H1 (cell line): ENCODE measurements around the gene CXCR4. TPM values are rescaled to one million over a fixed set of nuclear protein-coding genes. Genes with fewer than 3 reads are reported as not detected.

Experiments used
- CTCF ChIA-PET: fragments of 300-600 bp; sonication (Branson Sonifier 250); formaldehyde crosslinking; loops from one replicate; lab custom pipeline; 2021; ENCODE audit not compliant: partially characterized antibody; lab: Charles Lee
- POLR2A ChIA-PET: fragments of 300-600 bp; sonication (Branson Sonifier 250); formaldehyde crosslinking; loops from one replicate; lab custom pipeline; 2021; ENCODE audit warnings: inconsistent platforms; ENCODE audit not compliant: partially characterized antibody; lab: Charles Lee
- DNase-seq, 2 experiments: peaks; one replicate each; pipeline versions ENCODE4 v3.0.0 to v3.0.0-alpha.2; 2010 to 2022; ENCODE audit warnings: low spot score in 2 of 2, low read depth in 1 of 2, mixed read lengths in 1 of 2
- FAIRE-seq: peaks from 2 replicates; lab custom pipeline; 2011; peaks lifted over from hg19 to GRCh38; lab: Jason Lieb, UNC
- H2AFZ ChIP-seq: 2 replicates; pipeline ENCODE4 v1.8.1; 2012; ENCODE audit warnings: low read length, inconsistent platforms
- H2AK5ac ChIP-seq: 2 replicates; pipeline ENCODE4 v1.6.1; 2013; ENCODE audit warnings: low read depth, low read length
- H2BK120ac ChIP-seq: replicated peaks from 2 replicates; pipeline ENCODE3; 2013; ENCODE audit warnings: low read depth, low read length, inconsistent platforms
- H2BK12ac ChIP-seq: 2 replicates; pipeline ENCODE4 v1.6.1; 2013; ENCODE audit warnings: low read depth, low read length
- H2BK15ac ChIP-seq: 2 replicates; pipeline ENCODE4 v1.6.1; 2013; ENCODE audit warnings: low read length
- H2BK20ac ChIP-seq: 2 replicates; pipeline ENCODE4 v1.6.1; 2013; ENCODE audit warnings: low read length
- H2BK5ac ChIP-seq: 2 replicates; pipeline ENCODE4 v1.6.1; 2013; ENCODE audit warnings: low read depth, low read length
- H3K14ac ChIP-seq: 2 replicates; pipeline ENCODE4 v1.6.1; 2013; ENCODE audit warnings: inconsistent platforms; ENCODE audit not compliant: insufficient read length
- H3K18ac ChIP-seq: 2 replicates; pipeline ENCODE4 v1.6.1; 2013; ENCODE audit warnings: low read length; ENCODE audit errors: extremely low read depth
- H3K23ac ChIP-seq: 2 replicates; pipeline ENCODE4 v1.6.1; 2013; ENCODE audit warnings: inconsistent platforms; ENCODE audit not compliant: insufficient read length
- H3K23me2 ChIP-seq: 2 replicates; pipeline ENCODE4 v1.6.1; 2013; ENCODE audit warnings: low read depth, low read length
- H3K27ac ChIP-seq: 2 replicates; pipeline ENCODE4 v1.6.1; 2011; ENCODE audit warnings: low read depth, low read length, inconsistent platforms
- H3K27me3 ChIP-seq, 4 experiments: replicated peaks in 1 of 4; 1 replicate in 1 of 4; 2 replicates in 3 of 4; pipeline versions ENCODE4 v1.6.1 to v1.8.1; 2011 to 2013; ENCODE audit warnings: low read length in 3 of 4, mild to moderate bottlenecking in 3 of 4, inconsistent platforms in 2 of 4, mixed read lengths in 2 of 4, moderate library complexity in 1 of 4; ENCODE audit not compliant: control insufficient read depth in 3 of 4, insufficient read depth in 3 of 4; ENCODE audit errors: extremely low read depth in 1 of 4
- H3K36me3 ChIP-seq, 4 experiments: 2 replicates each; pipeline versions ENCODE4 v1.6.1 to v1.8.1; 2011 to 2013; ENCODE audit warnings: mild to moderate bottlenecking in 4 of 4, low read length in 3 of 4, moderate library complexity in 2 of 4, control low read depth in 1 of 4, inconsistent platforms in 1 of 4; ENCODE audit not compliant: insufficient read depth in 4 of 4, control insufficient read depth in 2 of 4
- H3K4ac ChIP-seq: replicated peaks from 2 replicates; pipeline ENCODE3; 2013; ENCODE audit warnings: low read length, low read depth, mixed read lengths, inconsistent platforms; ENCODE audit not compliant: insufficient read length
- H3K4me1 ChIP-seq, 4 experiments: replicated peaks in 1 of 4; 1 replicate in 1 of 4; 2 replicates in 3 of 4; pipeline versions ENCODE4 v1.6.1 to v1.8.1; 2011 to 2013; ENCODE audit warnings: low read length in 3 of 4, inconsistent platforms in 2 of 4, mixed read lengths in 1 of 4; ENCODE audit not compliant: insufficient read depth in 4 of 4, control insufficient read depth in 3 of 4
- H3K4me2 ChIP-seq, 2 experiments: 2 replicates each; pipeline versions ENCODE4 v1.6.1 to v1.8.1; 2011 to 2013; ENCODE audit warnings: low read depth in 2 of 2, low read length in 2 of 2, control low read depth in 1 of 2, inconsistent platforms in 1 of 2, mild to moderate bottlenecking in 1 of 2; ENCODE audit not compliant: insufficient read depth in 1 of 2
- H3K4me3 ChIP-seq, 4 experiments: fragments of 200-600, 300-600 bp in 1 of 4; sonication (generic), shearing (Covaris generic), sonication (Bioruptor Twin) in 1 of 4; 2 replicates each; pipeline versions ENCODE4 v1.5.1 to v1.8.1; 2011 to 2016; ENCODE audit warnings: low read length in 4 of 4, low read depth in 3 of 4, control low read depth in 2 of 4, inconsistent platforms in 2 of 4, mild to moderate bottlenecking in 2 of 4, mixed read lengths in 1 of 4, moderate library complexity in 1 of 4; ENCODE audit not compliant: insufficient read depth in 2 of 4; ENCODE audit errors: extremely low read depth in 1 of 4
- H3K56ac ChIP-seq: replicated peaks from 2 replicates; pipeline ENCODE3; 2013; ENCODE audit warnings: low read depth, mild to moderate bottlenecking, mixed read lengths, low read length, inconsistent platforms; ENCODE audit not compliant: insufficient read length
- H3K79me1 ChIP-seq: 2 replicates; pipeline ENCODE4 v1.6.1; 2013; ENCODE audit warnings: low read depth, low read length, control low read depth
- H3K79me2 ChIP-seq, 2 experiments: 2 replicates each; pipeline versions ENCODE4 v1.6.1 to v1.8.1; 2012 to 2013; ENCODE audit warnings: low read length in 2 of 2, mild to moderate bottlenecking in 2 of 2, inconsistent platforms in 1 of 2; ENCODE audit not compliant: insufficient read depth in 2 of 2, control insufficient read depth in 1 of 2
- H3K9ac ChIP-seq, 4 experiments: replicated peaks in 1 of 4; 1 replicate in 1 of 4; 2 replicates in 3 of 4; pipeline versions ENCODE4 v1.6.1 to v1.8.1; 2011 to 2013; ENCODE audit warnings: low read depth in 3 of 4, low read length in 3 of 4, control low read depth in 2 of 4, mild to moderate bottlenecking in 2 of 4, moderate library complexity in 2 of 4, inconsistent platforms in 1 of 4; ENCODE audit errors: extremely low read depth in 1 of 4
- H3K9me3 ChIP-seq, 2 experiments: 2 replicates each; pipeline versions ENCODE4 v1.6.1 to v1.8.1; 2012 to 2013; ENCODE audit warnings: mild to moderate bottlenecking in 2 of 2, moderate library complexity in 2 of 2, control low read depth in 1 of 2, inconsistent platforms in 1 of 2, low read depth in 1 of 2, low read length in 1 of 2, mixed read lengths in 1 of 2; ENCODE audit not compliant: insufficient read depth in 2 of 2
- H4K20me1 ChIP-seq, 2 experiments: replicated peaks in 1 of 2; 2 replicates each; pipeline versions ENCODE3 to v1.8.1; 2011 to 2013; ENCODE audit warnings: inconsistent platforms in 2 of 2, low read length in 2 of 2, mild to moderate bottlenecking in 1 of 2; ENCODE audit not compliant: insufficient read depth in 2 of 2, control insufficient read depth in 1 of 2
- H4K5ac ChIP-seq: 2 replicates; pipeline ENCODE4 v1.6.1; 2013; ENCODE audit warnings: low read length, low read depth, mixed read lengths, inconsistent platforms; ENCODE audit not compliant: insufficient read length
- H4K8ac ChIP-seq: 2 replicates; pipeline ENCODE4 v1.8.0; 2013; ENCODE audit warnings: mild to moderate bottlenecking, moderate library complexity, low read length, inconsistent platforms; ENCODE audit not compliant: insufficient read depth; ENCODE audit errors: extremely low read depth
- H4K91ac ChIP-seq: replicated peaks from 2 replicates; pipeline ENCODE3; 2013; ENCODE audit warnings: low read length, mixed read lengths, inconsistent platforms; ENCODE audit not compliant: insufficient read length
- BACH1 ChIP-seq: IDR thresholded peaks from 2 replicates; pipeline ENCODE4 v1.6.1; 2012; ENCODE audit warnings: low read length, improper control_type of control experiment
- BRCA1 ChIP-seq: IDR thresholded peaks from 2 replicates; pipeline ENCODE4 v1.6.1; 2012; ENCODE audit warnings: low read depth, low read length, improper control_type of control experiment
- CHD2 ChIP-seq: IDR thresholded peaks from 2 replicates; pipeline ENCODE4 v1.6.1; 2012; ENCODE audit warnings: low read length, improper control_type of control experiment
- CREB1 ChIP-seq: IDR thresholded peaks from 2 replicates; pipeline ENCODE4 v1.6.1; 2012; ENCODE audit warnings: inconsistent platforms
- GABPA ChIP-seq: IDR thresholded peaks from 2 replicates; pipeline ENCODE4 v1.6.1; 2011; ENCODE audit warnings: mild to moderate bottlenecking, low read length, moderate library complexity, borderline replicate concordance; ENCODE audit not compliant: insufficient read depth
- HDAC6 ChIP-seq: IDR thresholded peaks from one replicate; pipeline ENCODE4 v1.7.1; 2012; ENCODE audit warnings: low read depth, mild to moderate bottlenecking, inconsistent platforms, low read length, moderate library complexity
- POLR2A ChIP-seq, 2 experiments: IDR thresholded peaks; 1 replicate in 1 of 2; 2 replicates in 1 of 2; pipeline ENCODE4 v1.6.1; 2011; ENCODE audit warnings: low read depth in 2 of 2, low read length in 2 of 2, mild to moderate bottlenecking in 2 of 2; ENCODE audit errors: control extremely low read depth in 1 of 2
- POU5F1 ChIP-seq: IDR thresholded peaks from 2 replicates; pipeline ENCODE4 v1.6.1; 2011; ENCODE audit warnings: low read depth, mild to moderate bottlenecking, low read length, moderate library complexity
- RNF2 ChIP-seq: fragments of 200-900, 300-1000 bp; sonication (generic); IDR thresholded peaks from 2 replicates; pipeline ENCODE4 v1.7.1; 2016; ENCODE audit warnings: borderline replicate concordance, low read depth, mild to moderate bottlenecking, antibody characterized with exemption, low read length; ENCODE audit not compliant: poor library complexity, severe bottlenecking; ENCODE audit errors: missing control alignments
- TAF7 ChIP-seq: optimal IDR thresholded peaks from 2 replicates; pipeline ENCODE3; 2011; ENCODE audit warnings: low read depth, mild to moderate bottlenecking, inconsistent platforms, low read length, moderate library complexity, borderline replicate concordance
- TCF12 ChIP-seq: IDR thresholded peaks from 2 replicates; pipeline ENCODE4 v1.6.1; 2011; ENCODE audit warnings: low read depth, mild to moderate bottlenecking, low read length
- TEAD4 ChIP-seq: IDR thresholded peaks from 2 replicates; pipeline ENCODE4 v1.6.1; 2012; ENCODE audit warnings: low read depth, low read length, inconsistent platforms, mixed read lengths
- ZNF274 ChIP-seq: IDR thresholded peaks from 2 replicates; pipeline ENCODE4 v1.7.0; 2012; ENCODE audit warnings: low read length, borderline replicate concordance; ENCODE audit errors: extremely low read depth
- WGBS, 2 experiments: shearing (Covaris generic) in 1 of 2; methylation state at CpG; one replicate each; pipeline versions ENCODE4 v1.1.6 to v1.1.7; 2013 to 2015; ENCODE audit warnings: low lambda C conversion rate in 2 of 2, mixed read lengths in 2 of 2, inconsistent platforms in 1 of 2, low coverage in 1 of 2, missing lambda C conversion rate in 1 of 2; ENCODE audit not compliant: insufficient replicate concordance in 2 of 2, insufficient coverage in 1 of 2, insufficient read length in 1 of 2; ENCODE audit errors: extremely low coverage in 1 of 2, missing lambda C conversion rate in 1 of 2; 5-methylcytosine and 5-hydroxymethylcytosine counted together
- polyA plus RNA-seq, 7 experiments: library from polyadenylated mRNA; depleted of rRNA in 3 of 7; stranded (reverse) in 5 of 7; unstranded in 2 of 7; fragments of >200 nt in 5 of 7; fragments of 200-250 nt in 2 of 7; gene quantifications; 1 replicate in 5 of 7; 2 replicates in 1 of 7; 4 replicates in 1 of 7; pipeline versions ENCODE4 v1.2.1 to v1.2.3, GENCODE V29; 2011 to 2013; ENCODE audit warnings: missing spikeins in 2 of 7, mixed read lengths in 2 of 7
- total RNA-seq: library from RNA; stranded (reverse); fragmentation: NEBNext Ultra II Directional; extraction: Animal tissue kit (Norgen Biotek cat#: 25700); gene quantifications from 2 replicates; pipeline ENCODE4 v1.2.1, GENCODE V29; 2021
- TF ChIP-seq, protein P1 (sequence below): IDR thresholded peaks from 2 replicates; pipeline ENCODE4 v1.6.1; 2011; ENCODE audit warnings: low read length, improper control_type of control experiment

Gene CXCR4
- total and polyA plus RNA-seq, 2 of the 8 experiments (the other 6 are each of a cell fraction or from before 2014, with no cell fraction given), result 1.8 to 2.8 TPM

DNA sequence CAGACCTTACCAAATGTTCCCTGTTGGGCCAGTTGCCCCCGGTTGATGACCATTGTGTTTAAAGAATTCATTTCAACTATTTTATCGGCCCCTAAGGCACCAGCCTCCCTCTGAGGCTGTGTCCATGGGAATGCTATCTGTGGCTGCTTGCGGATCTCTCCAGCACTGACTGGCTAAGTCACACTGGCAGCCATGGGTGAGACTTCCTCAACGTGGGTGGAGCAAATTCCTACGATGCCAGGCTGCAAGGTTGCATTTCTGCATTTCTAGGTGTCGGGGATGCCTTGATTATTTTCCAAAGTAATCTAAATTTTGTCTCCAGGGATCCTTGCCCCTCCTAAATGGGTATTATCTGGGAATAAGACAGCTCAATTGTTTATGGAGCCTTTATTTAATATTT is 6.2 kb downstream of the CXCR4 start:
- H3K4me2 ChIP-seq, result no peak overlapping the region
- no peak overlapping the region for H3K14ac ChIP-seq
- H3K23me2 ChIP-seq, result peaks cover 6% of the 10 kb centered on the region; the same call in 1 of the 2 replicates
- H2BK15ac ChIP-seq, result no peak overlapping the region
- H3K4ac ChIP-seq, result no peak overlapping the region
- 90% methylated on average over 6 of the region's 6 CpGs; no CpG with 5 or more reads in 1 of the 2 experiments for WGBS, 2 experiments
- no peak overlapping the region for H3K4me3 ChIP-seq
- FAIRE-seq, result no peak
- H3K27ac ChIP-seq, result no peak overlapping the region
- no peak overlapping the region for H3K9ac ChIP-seq
- H4K8ac ChIP-seq, result no peak overlapping the region
- no peak overlapping the region for H3K18ac ChIP-seq
- H3K56ac ChIP-seq, result no peak overlapping the region
- POLR2A ChIA-PET, result no interaction called here
- H4K20me1 ChIP-seq, result peaks cover 0 to 5% of the 10 kb centered on the region in 2 experiments
- peaks cover 0 to 8% (median 0%) of the 10 kb centered on the region in 4 experiments; a peak in 3 of 7 replicates for H3K4me1 ChIP-seq
- no peaks in the 10 kb centered on the region for H3K79me1 ChIP-seq
- H3K79me2 ChIP-seq, result no peaks in the 10 kb centered on the region
- no peak overlapping the region for H2BK5ac ChIP-seq
- no peak overlapping the region for H4K5ac ChIP-seq
- no peak overlapping the region for H2BK120ac ChIP-seq
- CTCF ChIA-PET, result interaction anchor here (1.0 kb wide), 1 partner anchor 142 kb away, joined by 3 read pairs; no protein-coding TSS in a partner anchor
- H3K36me3 ChIP-seq, result 0 out of 8 replicates have a peak, but pooled peaks cover 0 to 2% (median 0%) of the 10 kb centered on the region in 4 experiments
- no peak overlapping the region for H3K23ac ChIP-seq
- peaks cover 6 to 22% (median 18%) of the 10 kb centered on the region in 4 experiments for H3K27me3 ChIP-seq
- no peak for DNase-seq
- no peaks in the 10 kb centered on the region for H3K9me3 ChIP-seq
- H2BK20ac ChIP-seq, result no peak overlapping the region
- no peak overlapping the region for H4K91ac ChIP-seq
- H2AK5ac ChIP-seq, result no peak overlapping the region; the same call in 1 of the 2 replicates
- H2BK12ac ChIP-seq, result no peak overlapping the region
- H2AFZ ChIP-seq, result no peak overlapping the region
- TF ChIP-seq POLR2A (IDR thresholded peaks at IDR 0.05; ENCODE audit: control extremely low read depth in 1 of 2, low read depth in 2 of 2, low read length in 2 of 2), result no peak
- no peak for TF ChIP-seq RNF2
- TF ChIP-seq BRCA1, result no peak
- TF ChIP-seq TEAD4, result no peak
- no peak for TF ChIP-seq CHD2
- no peak for TF ChIP-seq HDAC6
- no peak for TF ChIP-seq TAF7
- TF ChIP-seq CREB1, result no peak
- TF ChIP-seq, protein P1, sequence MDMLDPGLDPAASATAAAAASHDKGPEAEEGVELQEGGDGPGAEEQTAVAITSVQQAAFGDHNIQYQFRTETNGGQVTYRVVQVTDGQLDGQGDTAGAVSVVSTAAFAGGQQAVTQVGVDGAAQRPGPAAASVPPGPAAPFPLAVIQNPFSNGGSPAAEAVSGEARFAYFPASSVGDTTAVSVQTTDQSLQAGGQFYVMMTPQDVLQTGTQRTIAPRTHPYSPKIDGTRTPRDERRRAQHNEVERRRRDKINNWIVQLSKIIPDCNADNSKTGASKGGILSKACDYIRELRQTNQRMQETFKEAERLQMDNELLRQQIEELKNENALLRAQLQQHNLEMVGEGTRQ, result no peak
- TF ChIP-seq ZNF274, result no peak
- no peak for TF ChIP-seq GABPA
- TF ChIP-seq BACH1, result no peak
- TF ChIP-seq POU5F1, result no peak
- TF ChIP-seq TCF12, result no peak
